HCT116 (cell line): ENCODE data around the gene RBP5. TPM values are rescaled to one million over a fixed set of nuclear protein-coding genes. Genes with fewer than 3 reads are reported as not detected.

Source experiments
- ATAC-seq: fragments of 200-7000 bp; cut with Tn5 transposase; 2 replicates; pipeline ENCODE4 v1.9.1; 2020; ENCODE audit warnings: mild to moderate bottlenecking, moderate library complexity
- BruUV-seq: library from RNA; stranded (reverse); fragments of 400-500 nt; replicated peaks from 2 replicates; lab custom pipeline; 2021; lab: Mats Ljungman, UMichigan
- CTCF ChIA-PET: fragments of 300-600 bp; sonication (Branson Sonifier 250); formaldehyde crosslinking; loops from one replicate; lab custom pipeline; 2021; ENCODE audit warnings: antibody characterized with exemption; lab: Charles Lee
- POLR2A ChIA-PET: fragments of 300-600, 350-600 bp; sonication (Branson Sonifier 250); formaldehyde crosslinking; loops from one replicate; lab custom pipeline; 2021; ENCODE audit warnings: antibody characterized with exemption; lab: Charles Lee
- RAD21 ChIA-PET, 2 experiments: fragments of 300-600 bp; sonication (Branson Sonifier 250); formaldehyde crosslinking; loops; one replicate each; lab custom pipeline; 2023; ENCODE audit warnings: low total read pairs in 2 of 2; ENCODE audit not compliant: uncharacterized antibody in 2 of 2, unreplicated experiment in 2 of 2, low non-redundant PET in 1 of 2; lab: Charles Lee
- DNase-seq: peaks from one replicate; pipeline ENCODE4 v3.0.0-alpha.2; 2010; ENCODE audit warnings: low read depth, low spot score
- H2AFZ ChIP-seq: fragments of 200-600 bp; shearing (Covaris generic), sonication (generic); 2 replicates; pipeline ENCODE4 v1.6.1; 2017; ENCODE audit warnings: low read depth, mixed run types, mixed read lengths, antibody characterized with exemption, low read length; ENCODE audit not compliant: poor library complexity, severe bottlenecking
- H3K27ac ChIP-seq: 2 replicates; pipeline ENCODE4 v1.5.1; 2012; ENCODE audit warnings: low read depth, low read length
- H3K27me3 ChIP-seq: fragments of 200-600 bp; sonication (generic); 2 replicates; pipeline ENCODE4 v1.6.1; 2016; ENCODE audit warnings: mixed run types, low read length, mixed read lengths; ENCODE audit not compliant: insufficient read depth
- H3K36me3 ChIP-seq, 2 experiments: fragments of 200-500 bp in 1 of 2; fragments of 200-600 bp in 1 of 2; sonication (Bioruptor generic) in 1 of 2; sonication (generic) in 1 of 2; 2 replicates each; pipeline versions ENCODE4 v1.5.1 to v1.6.1; 2014 to 2016; ENCODE audit warnings: low read length in 2 of 2, inconsistent platforms in 1 of 2, mixed read lengths in 1 of 2, mixed run types in 1 of 2; ENCODE audit not compliant: insufficient read depth in 2 of 2, control insufficient read depth in 1 of 2
- H3K4me1 ChIP-seq, 2 experiments: fragments of 200-600 bp in 1 of 2; sonication (generic) in 1 of 2; 2 replicates each; pipeline versions ENCODE4 v1.5.1 to v1.6.1; 2012 to 2017; ENCODE audit warnings: low read length in 2 of 2, inconsistent platforms in 1 of 2, mild to moderate bottlenecking in 1 of 2, mixed read lengths in 1 of 2, mixed run types in 1 of 2, moderate library complexity in 1 of 2; ENCODE audit not compliant: insufficient read depth in 2 of 2, control insufficient read depth in 1 of 2
- H3K4me2 ChIP-seq: fragments of 200-600 bp; sonication (generic); 2 replicates; pipeline ENCODE4 v1.6.1; 2017; ENCODE audit warnings: mixed run types, low read length, mixed read lengths
- H3K4me3 ChIP-seq, 2 experiments: fragments of 200-600 bp in 1 of 2; sonication (generic) in 1 of 2; replicated peaks in 1 of 2; 2 replicates each; pipeline ENCODE4 v1.5.1; 2011 to 2016; ENCODE audit warnings: low read length in 2 of 2, control low read depth in 1 of 2, low read depth in 1 of 2, mild to moderate bottlenecking in 1 of 2, mixed read lengths in 1 of 2, mixed run types in 1 of 2
- H3K79me2 ChIP-seq: fragments of 200-600 bp; sonication (generic); 2 replicates; pipeline ENCODE4 v1.6.1; 2017; ENCODE audit warnings: mild to moderate bottlenecking, mixed run types, low read length, moderate library complexity, mixed read lengths; ENCODE audit not compliant: insufficient read depth
- H3K9ac ChIP-seq: fragments of 200-600 bp; sonication (generic); 2 replicates; pipeline ENCODE4 v1.6.1; 2016; ENCODE audit warnings: low read length, mixed read lengths
- H3K9me2 ChIP-seq: fragments of 200-600 bp; sonication (generic), shearing (Covaris generic); 2 replicates; pipeline ENCODE4 v1.6.1; 2017; ENCODE audit warnings: mixed run types, mild to moderate bottlenecking, moderate library complexity; ENCODE audit not compliant: insufficient read depth
- H3K9me3 ChIP-seq, 2 experiments: fragments of 200-500 bp in 1 of 2; fragments of 200-600 bp in 1 of 2; sonication (Bioruptor generic) in 1 of 2; sonication (generic) in 1 of 2; 2 replicates each; pipeline ENCODE4 v1.6.1; 2014 to 2017; ENCODE audit warnings: low read length in 2 of 2, mixed read lengths in 2 of 2, inconsistent platforms in 1 of 2, low read depth in 1 of 2, mild to moderate bottlenecking in 1 of 2, mixed run types in 1 of 2, moderate library complexity in 1 of 2; ENCODE audit not compliant: control insufficient read depth in 1 of 2, insufficient read depth in 1 of 2
- H4K20me1 ChIP-seq: fragments of 200-600 bp; sonication (generic), shearing (Covaris generic); 2 replicates; pipeline ENCODE4 v1.6.1; 2017; ENCODE audit warnings: mixed run types, mild to moderate bottlenecking, moderate library complexity; ENCODE audit not compliant: insufficient read depth
- ATF3 ChIP-seq: IDR thresholded peaks from 2 replicates; pipeline ENCODE4 v1.6.1; 2012
- CBX3 ChIP-seq: IDR thresholded peaks from 2 replicates; pipeline ENCODE4 v1.6.1; 2012; ENCODE audit warnings: low read depth
- CEBPB ChIP-seq: IDR thresholded peaks from 2 replicates; pipeline ENCODE4 v1.6.1; 2012; ENCODE audit warnings: low read depth
- POLR2AphosphoS5 ChIP-seq: IDR thresholded peaks from 2 replicates; pipeline ENCODE4 v1.6.1; 2011; ENCODE audit warnings: mild to moderate bottlenecking, low read depth, low read length, moderate library complexity
- TCF7L2 ChIP-seq: IDR thresholded peaks from 2 replicates; pipeline ENCODE4 v1.7.0; 2011; ENCODE audit warnings: borderline replicate concordance, inconsistent platforms; ENCODE audit not compliant: insufficient read depth, insufficient read length; ENCODE audit errors: extremely low read depth
- ZBTB33 ChIP-seq: IDR thresholded peaks from 2 replicates; pipeline ENCODE4 v1.6.1; 2011; ENCODE audit warnings: mild to moderate bottlenecking, low read length, moderate library complexity; ENCODE audit not compliant: insufficient replicate concordance; ENCODE audit errors: extremely low read depth
- ZNF274 ChIP-seq: fragments of 200-500 bp; sonication (Bioruptor generic); IDR thresholded peaks from 2 replicates; pipeline ENCODE4 v1.6.1; 2014; ENCODE audit warnings: mild to moderate bottlenecking, low read depth, low read length, inconsistent platforms
- intact Hi-C: fragments of 100-400 bp; cut with micrococcal nuclease; formaldehyde crosslinking; loops from 2 replicates; pipeline ENCODE4 v1.10.0; 2022
- total RNA-seq: library from RNA; stranded (reverse); gene quantifications from one replicate; pipeline ENCODE4 v1.2.1, GENCODE V29; 2021; ENCODE audit not compliant: unreplicated experiment

RBP5 gene
- total RNA-seq, 1 experiment from 2014 or later: 0.22 TPM

GRCh38 chr12:7118881-7119280, 9.8 kb downstream of the RBP5 start:
- ChIA-PET CTCF (no interaction called here), POLR2A (interaction anchor here (1.7 kb wide), 1 partner anchor 175 kb away, joined by 4 read pairs; the partner anchor contains the start of genes C12orf57 and RNU7-1), RAD21 (no interaction called here)
- BruUV-seq: no TSS peak
- no peak overlapping the region for H3K27ac ChIP-seq
- no peaks in the 10 kb centered on the region for H3K9me3 ChIP-seq
- H2AFZ ChIP-seq: no peak overlapping the region
- H3K4me2 ChIP-seq: no peak overlapping the region
- ATAC-seq: no peak
- TF ChIP-seq ZNF274: no peak
- no peak for TF ChIP-seq CEBPB
- no peak for TF ChIP-seq TCF7L2
- no peak for TF ChIP-seq CBX3
- no peak for TF ChIP-seq ZBTB33
- TF ChIP-seq POLR2AphosphoS5: no peak
- no peak for TF ChIP-seq ATF3
- H3K36me3 ChIP-seq: peaks cover 0 to 4% of the 10 kb centered on the region in 2 experiments; a peak in 1 of 4 replicates
- intact Hi-C loops: no loop called here
- H4K20me1 ChIP-seq: no peaks in the 10 kb centered on the region
- H3K79me2 ChIP-seq: no peaks in the 10 kb centered on the region
- H3K9ac ChIP-seq: no peak overlapping the region
- no peak overlapping the region for H3K4me3 ChIP-seq
- H3K4me1 ChIP-seq: peaks cover 0 to 4% of the 10 kb centered on the region in 2 experiments; a peak in 1 of 4 replicates
- DNase-seq: no peak
- H3K27me3 ChIP-seq: no peaks in the 10 kb centered on the region
- no peaks in the 10 kb centered on the region for H3K9me2 ChIP-seq
